CD14-positive monocyte (primary cell): ENCODE data around the gene ZNF101. TPM values are rescaled to one million over a fixed set of nuclear protein-coding genes. Genes with fewer than 3 reads are reported as not detected.

Experiments used
- DNase-seq, 3 donors: peaks; one replicate each; pipeline ENCODE4 v3.0.0-alpha.2; 2011 to 2022
- H2AFZ ChIP-seq: 2 replicates; pipeline ENCODE4 v1.6.0; 2012; ENCODE audit warnings: mild to moderate bottlenecking, low read depth, low read length, inconsistent platforms; ENCODE audit not compliant: insufficient read depth, poor library complexity, severe bottlenecking
- H3K27ac ChIP-seq, 2 donors: 1 replicate in 1 of 2; 2 replicates in 1 of 2; pipeline ENCODE4 v1.5.1; 2012 to 2013; ENCODE audit warnings: low read length in 2 of 2, control low read depth in 1 of 2, inconsistent platforms in 1 of 2, low read depth in 1 of 2, mild to moderate bottlenecking in 1 of 2
- H3K27me3 ChIP-seq, 2 donors: one replicate each; pipeline versions ENCODE4 v1.6.0 to v1.6.1; 2011 to 2013; ENCODE audit warnings: low read length in 2 of 2; ENCODE audit not compliant: control insufficient read depth in 2 of 2, insufficient read depth in 2 of 2
- H3K36me3 ChIP-seq, 2 donors: replicated peaks in 1 of 2; 1 replicate in 1 of 2; 2 replicates in 1 of 2; pipeline versions ENCODE4 v1.5.1 to v1.6.1; 2012 to 2013; ENCODE audit warnings: low read length in 2 of 2, control low read depth in 1 of 2, inconsistent platforms in 1 of 2, mild to moderate bottlenecking in 1 of 2; ENCODE audit not compliant: insufficient read depth in 2 of 2, control insufficient read depth in 1 of 2
- H3K4me1 ChIP-seq, 2 donors: 1 replicate in 1 of 2; 2 replicates in 1 of 2; pipeline versions ENCODE4 v1.5.1 to v1.6.1; 2012 to 2013; ENCODE audit warnings: low read length in 2 of 2, control low read depth in 1 of 2, inconsistent platforms in 1 of 2, mild to moderate bottlenecking in 1 of 2, moderate library complexity in 1 of 2; ENCODE audit not compliant: insufficient read depth in 2 of 2, control insufficient read depth in 1 of 2
- H3K4me2 ChIP-seq: replicated peaks from 2 replicates; pipeline ENCODE3; 2012; ENCODE audit warnings: low read length, moderate library complexity, mild to moderate bottlenecking; ENCODE audit not compliant: poor library complexity, severe bottlenecking; ENCODE audit errors: extremely low read depth
- H3K4me3 ChIP-seq, 3 experiments: fragments of 200-600 bp in 1 of 3; sonication (generic) in 1 of 3; replicated peaks in 1 of 3; 1 replicate in 2 of 3; 2 replicates in 1 of 3; pipeline ENCODE4 v1.5.1; 2011 to 2013; ENCODE audit warnings: low read length in 3 of 3, mild to moderate bottlenecking in 3 of 3, control low read depth in 2 of 3, low read depth in 2 of 3, inconsistent platforms in 1 of 3, moderate library complexity in 1 of 3
- H3K79me2 ChIP-seq: 2 replicates; pipeline ENCODE4 v1.6.0; 2012; ENCODE audit warnings: mild to moderate bottlenecking, control low read depth, inconsistent platforms, low read length, moderate library complexity; ENCODE audit not compliant: insufficient read depth
- H3K9ac ChIP-seq: 2 replicates; pipeline ENCODE4 v1.6.0; 2017; ENCODE audit warnings: low read length, mild to moderate bottlenecking; ENCODE audit not compliant: insufficient read depth, poor library complexity, severe bottlenecking
- H3K9me3 ChIP-seq, 2 donors: replicated peaks in 1 of 2; 1 replicate in 1 of 2; 2 replicates in 1 of 2; pipeline versions ENCODE4 v1.5.1 to v1.6.1; 2012 to 2013; ENCODE audit warnings: low read length in 2 of 2, control low read depth in 1 of 2; ENCODE audit not compliant: control insufficient read depth in 1 of 2, insufficient read depth in 1 of 2
- H4K20me1 ChIP-seq: 2 replicates; pipeline ENCODE4 v1.6.0; 2012; ENCODE audit warnings: mild to moderate bottlenecking, low read length, control low read depth, moderate library complexity; ENCODE audit not compliant: insufficient read depth
- H3K27ac Mint-ChIP-seq, 7 donors: one replicate each; pipeline ENCODE4 v1.8.0; 2020; ENCODE audit warnings: mild to moderate bottlenecking in 7 of 7, mixed read lengths in 7 of 7, moderate library complexity in 6 of 7, inconsistent platforms in 2 of 7
- H3K27me3 Mint-ChIP-seq, 3 donors: one replicate each; pipeline ENCODE4 v1.8.0; 2021 to 2022; ENCODE audit warnings: low read depth in 3 of 3, mild to moderate bottlenecking in 3 of 3, mixed read lengths in 3 of 3, moderate library complexity in 3 of 3, inconsistent platforms in 1 of 3
- H3K36me3 Mint-ChIP-seq, 2 donors: one replicate each; pipeline ENCODE4 v1.8.0; 2020; ENCODE audit warnings: mixed read lengths in 2 of 2, inconsistent platforms in 1 of 2, mild to moderate bottlenecking in 1 of 2
- H3K4me1 Mint-ChIP-seq: one replicate; pipeline ENCODE4 v1.8.0; 2020; ENCODE audit warnings: mild to moderate bottlenecking, mixed read lengths
- H3K4me3 Mint-ChIP-seq, 2 donors: one replicate each; pipeline ENCODE4 v1.8.0; 2020; ENCODE audit warnings: mild to moderate bottlenecking in 2 of 2, mixed read lengths in 2 of 2, moderate library complexity in 1 of 2
- H3K9me3 Mint-ChIP-seq, 7 donors: one replicate each; pipeline ENCODE4 v1.8.0; 2020 to 2022; ENCODE audit warnings: mixed read lengths in 7 of 7, mild to moderate bottlenecking in 6 of 7, moderate library complexity in 6 of 7, inconsistent platforms in 2 of 7
- whole genome bisulfite sequencing: methylation state at CpG from one replicate; pipeline ENCODE4 v1.1.5; 2013; ENCODE audit warnings: missing lambda C conversion rate; ENCODE audit not compliant: insufficient coverage; 5-methylcytosine and 5-hydroxymethylcytosine counted together
- intact Hi-C, 2 donors: fragments of 100-400 bp; cut with micrococcal nuclease; formaldehyde crosslinking; loops; one replicate each; pipeline versions ENCODE4 v1.15.0 to v1.15.1; 2023
- polyA plus RNA-seq, 3 donors: library from polyadenylated mRNA; depleted of rRNA in 1 of 3; unstranded in 2 of 3; stranded (reverse) in 1 of 3; fragments of 300-500 nt in 2 of 3; fragments of >200 nt in 1 of 3; fragmentation: Illumina TruSeq in 2 of 3; gene quantifications; 1 replicate in 2 of 3; 2 replicates in 1 of 3; pipeline ENCODE4 v1.2.3, GENCODE V29; 2012 to 2021
- TF ChIP-seq, protein P1 (sequence below): fragments of 200-600 bp; IDR thresholded peaks from one replicate; pipeline ENCODE4 v1.8.0; 2022; ENCODE audit warnings: antibody characterized with exemption, mild to moderate bottlenecking

Gene ZNF101
- polyA plus RNA-seq, 3 donors = 4.5 to 8.4 (median 5.5) TPM

GRCh38 chr19:19674315-19674714 is 5.7 kb downstream of the ZNF101 start:
- H3K4me1 Mint-ChIP-seq = peaks cover 9% of the 10 kb centered on the region
- peaks cover 77% of the 10 kb centered on the region for H3K79me2 ChIP-seq

DNA sequence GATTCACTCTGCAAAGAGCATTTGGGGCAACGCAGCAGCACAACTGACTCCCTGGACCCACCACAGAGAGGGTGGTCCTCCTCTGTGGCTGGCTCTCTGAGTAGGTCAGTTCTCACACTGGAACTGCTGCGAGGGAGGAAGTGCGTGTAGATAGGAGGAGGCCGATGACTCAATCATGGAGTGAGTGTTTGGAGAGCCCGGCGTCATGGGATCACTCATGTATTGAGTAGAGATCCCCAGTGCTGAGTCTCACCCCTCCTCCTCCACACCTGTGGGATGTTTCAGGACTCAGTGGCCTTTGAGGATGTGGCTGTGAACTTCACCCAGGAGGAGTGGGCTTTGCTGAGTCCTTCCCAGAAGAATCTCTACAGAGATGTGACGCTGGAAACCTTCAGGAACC is 8.9 kb downstream of the ZNF101 start:
- H3K4me3 Mint-ChIP-seq = no peak overlapping the region
- no peaks in the 10 kb centered on the region for H3K4me1 ChIP-seq
- H3K4me2 ChIP-seq = no peak overlapping the region
- H3K9ac ChIP-seq = no peak overlapping the region
- H3K79me2 ChIP-seq = peaks cover 46% of the 10 kb centered on the region
- no peaks in the 10 kb centered on the region for H4K20me1 ChIP-seq
- peaks cover 59 to 97% (median 95%) of the 10 kb centered on the region in 7 donors for H3K9me3 Mint-ChIP-seq
- peak overlapping the region in 1 of 3 experiments; percentile 34 for H3K4me3 ChIP-seq
- H3K4me1 Mint-ChIP-seq = no peaks in the 10 kb centered on the region
- H2AFZ ChIP-seq = no peak overlapping the region
- peaks cover 59 to 73% of the 10 kb centered on the region in 2 donors for H3K36me3 ChIP-seq
- H3K9me3 ChIP-seq = peaks cover 92 to 94% of the 10 kb centered on the region in 2 donors
- no peaks in the 10 kb centered on the region for H3K27me3 Mint-ChIP-seq
- no peak overlapping the region for H3K27ac Mint-ChIP-seq
- intact Hi-C loops = loop anchor here in 1 of 2 donors (10.0 kb wide), 1 partner anchor 217 kb away; no protein-coding TSS in a partner anchor
- no peak overlapping the region for H3K27ac ChIP-seq
- TF ChIP-seq, protein P1, sequence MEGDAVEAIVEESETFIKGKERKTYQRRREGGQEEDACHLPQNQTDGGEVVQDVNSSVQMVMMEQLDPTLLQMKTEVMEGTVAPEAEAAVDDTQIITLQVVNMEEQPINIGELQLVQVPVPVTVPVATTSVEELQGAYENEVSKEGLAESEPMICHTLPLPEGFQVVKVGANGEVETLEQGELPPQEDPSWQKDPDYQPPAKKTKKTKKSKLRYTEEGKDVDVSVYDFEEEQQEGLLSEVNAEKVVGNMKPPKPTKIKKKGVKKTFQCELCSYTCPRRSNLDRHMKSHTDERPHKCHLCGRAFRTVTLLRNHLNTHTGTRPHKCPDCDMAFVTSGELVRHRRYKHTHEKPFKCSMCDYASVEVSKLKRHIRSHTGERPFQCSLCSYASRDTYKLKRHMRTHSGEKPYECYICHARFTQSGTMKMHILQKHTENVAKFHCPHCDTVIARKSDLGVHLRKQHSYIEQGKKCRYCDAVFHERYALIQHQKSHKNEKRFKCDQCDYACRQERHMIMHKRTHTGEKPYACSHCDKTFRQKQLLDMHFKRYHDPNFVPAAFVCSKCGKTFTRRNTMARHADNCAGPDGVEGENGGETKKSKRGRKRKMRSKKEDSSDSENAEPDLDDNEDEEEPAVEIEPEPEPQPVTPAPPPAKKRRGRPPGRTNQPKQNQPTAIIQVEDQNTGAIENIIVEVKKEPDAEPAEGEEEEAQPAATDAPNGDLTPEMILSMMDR = no peak
- 100% methylated on average over 2 of the region's 7 CpGs for WGBS
- H3K36me3 Mint-ChIP-seq = peaks cover 70 to 89% of the 10 kb centered on the region in 2 donors
- H3K27me3 ChIP-seq = no peaks in the 10 kb centered on the region
- no peak for DNase-seq

More at GRCh38 chr19:19674315-19674714, 5.7 kb downstream of the ZNF101 start:
- H3K27me3 ChIP-seq = no peaks in the 10 kb centered on the region
- Mint-ChIP-seq H3K9me3 (peaks cover 58 to 86% (median 84%) of the 10 kb centered on the region in 7 donors), H3K27ac (no peak overlapping the region), H3K27me3 (no peaks in the 10 kb centered on the region), H3K4me3 (no peak overlapping the region), H3K36me3 (peaks cover 70 to 86% of the 10 kb centered on the region in 2 donors)
- H3K9ac ChIP-seq = no peak overlapping the region
- H3K4me3 ChIP-seq = no peak overlapping the region
- peaks cover 6 to 7% of the 10 kb centered on the region in 2 donors for H3K4me1 ChIP-seq
- H3K36me3 ChIP-seq = peaks cover 55 to 69% of the 10 kb centered on the region in 2 donors
- H3K4me2 ChIP-seq = no peak overlapping the region
- peaks cover 76 to 85% of the 10 kb centered on the region in 2 donors for H3K9me3 ChIP-seq
- no peak overlapping the region for H3K27ac ChIP-seq
- intact Hi-C loops = loop anchor here (5.0 to 10.0 kb wide), 2 partner anchors 103 to 220 kb away; no protein-coding TSS in a partner anchor
- TF ChIP-seq, protein P1 = no peak
- no peak overlapping the region for H2AFZ ChIP-seq
- DNase-seq = no peak
- no peaks in the 10 kb centered on the region for H4K20me1 ChIP-seq
- WGBS = 100% methylated on average over 5 of the region's 6 CpGs
